GM18502 (cell line): ENCODE results near the gene EPC1.
"Not testable (repeated sequence)": the region's sequence is repeated elsewhere in the genome, so short reads cannot be mapped to it uniquely, and the experiment has no call there.

Experiments used
- ATAC-seq: cut with Tn5 transposase; IDR thresholded peaks from one replicate; pipeline ENCODE4 v1.9.1; 2021; ENCODE audit warnings: mild to moderate bottlenecking; ENCODE audit not compliant: unreplicated experiment, poor library complexity

The EPC1 gene

DNA sequence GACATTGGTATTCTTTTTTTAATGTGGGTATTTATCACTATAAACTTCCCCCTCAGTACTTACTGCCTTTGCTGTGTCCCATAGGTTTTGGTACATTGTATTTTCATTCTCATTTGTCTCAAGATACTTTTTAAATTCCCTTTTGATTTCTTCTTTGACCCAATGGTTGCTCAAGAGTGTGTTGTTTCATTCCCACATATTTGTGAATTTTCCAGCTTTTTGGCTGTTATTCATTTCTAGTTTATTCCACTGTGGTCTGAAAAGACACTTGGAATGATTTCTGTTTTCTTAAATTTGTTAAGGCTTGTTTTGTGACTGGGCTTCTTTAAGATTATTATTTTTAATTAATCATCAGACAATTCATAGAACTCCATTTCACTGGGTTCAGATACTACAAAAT is 105.0 kb downstream of the EPC1 start:
- ATAC-seq, result no peak

GRCh38 chr10:32240471-32240870 is 106.5 kb downstream of the EPC1 start:
- ATAC-seq, result no peak

GRCh38 chr10:32239769-32240168 is 107.2 kb downstream of the EPC1 start:
- no peak for ATAC-seq

DNA sequence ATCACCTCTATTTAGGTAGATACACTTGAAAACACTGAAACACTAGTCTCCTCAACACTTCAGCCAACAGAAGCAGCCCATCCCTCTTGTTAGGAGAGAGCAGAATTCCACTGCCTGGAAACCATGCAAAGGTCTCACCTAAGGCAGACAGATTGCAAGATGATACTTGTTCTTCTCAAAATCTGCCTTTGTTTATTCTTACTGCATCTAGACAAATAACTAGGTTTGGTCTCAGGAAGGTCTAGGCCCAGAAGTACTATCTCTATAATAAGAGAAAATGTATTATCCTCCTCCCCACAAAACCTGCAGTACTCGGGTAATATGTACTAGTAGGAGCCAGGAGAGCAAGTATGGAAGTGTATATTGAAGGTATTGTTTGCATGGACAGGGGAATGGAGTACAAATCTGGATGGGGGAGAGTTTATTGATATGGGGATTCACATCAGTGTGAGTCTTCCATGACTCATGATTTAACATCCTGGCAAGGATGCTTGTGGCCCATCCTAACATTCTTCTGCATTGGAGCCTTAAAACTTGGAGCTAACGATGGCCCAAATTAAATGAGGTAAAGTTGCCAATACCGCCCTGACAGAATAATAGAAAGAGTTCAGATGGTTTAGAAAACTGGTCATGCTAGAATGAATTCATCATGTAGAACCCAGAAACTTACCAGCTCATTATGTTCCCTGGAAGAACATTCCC is 109.2 kb downstream of the EPC1 start:
- no peak for ATAC-seq

- ATAC-seq, result no peak
These were observed 112.5 kb downstream of the EPC1 start for GRCh38 chr10:32234471-32234870.

- not testable (repeated sequence) for ATAC-seq
These were observed 113.6 kb downstream of the EPC1 start for GRCh38 chr10:32233375-32233774.

GRCh38 chr10:32232378-32232777 is 114.6 kb downstream of the EPC1 start:
- ATAC-seq, result no peak

DNA sequence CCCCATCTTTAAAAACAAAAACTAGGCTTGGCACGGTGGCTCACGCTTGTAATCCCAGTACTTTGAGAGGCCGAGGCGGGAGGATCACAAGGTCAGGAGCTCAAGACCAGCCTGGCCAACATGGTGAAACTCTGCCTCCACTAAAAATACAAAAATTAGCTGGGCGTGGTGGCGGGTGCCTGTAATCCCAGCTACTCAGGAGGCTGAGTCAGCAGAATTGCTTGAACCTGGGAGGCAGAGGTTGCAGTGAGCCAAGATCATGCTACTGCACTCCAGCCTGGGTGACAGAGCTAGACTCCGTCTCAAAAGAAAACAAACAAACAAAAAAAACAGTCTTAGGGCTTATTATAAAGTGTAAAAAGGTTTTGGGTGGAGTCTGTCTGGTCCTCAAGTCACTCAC is 117.2 kb downstream of the EPC1 start:
- ATAC-seq, result not testable (repeated sequence)

GRCh38 chr10:32229170-32229569 is 117.8 kb downstream of the EPC1 start:
- ATAC-seq, result no peak

DNA sequence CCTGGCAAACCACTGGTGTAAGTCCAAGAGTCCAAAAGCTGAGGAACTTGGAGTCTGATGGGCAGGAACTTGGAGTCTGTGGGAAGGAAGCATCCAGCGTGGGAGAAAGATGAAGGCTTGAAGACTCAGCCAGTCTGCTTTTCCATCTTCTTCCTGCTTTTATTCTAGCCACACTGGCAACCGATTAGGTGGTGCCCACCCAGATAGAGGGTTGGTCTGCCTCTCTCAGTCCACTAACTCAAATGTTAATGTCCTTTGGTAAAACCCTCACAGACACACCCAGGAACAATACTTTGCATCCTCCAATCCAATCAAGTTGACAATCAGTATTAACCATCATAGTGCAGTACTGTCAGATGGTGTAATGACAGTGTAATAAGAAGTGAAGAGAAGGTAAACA is 119.2 kb downstream of the EPC1 start:
- ATAC-seq, result no peak

GRCh38 chr10:32226624-32227023 is 120.3 kb downstream of the EPC1 start:
- ATAC-seq, result no peak

- ATAC-seq, result no peak
These were observed 121.0 kb downstream of the EPC1 start for GRCh38 chr10:32225976-32226375.

DNA sequence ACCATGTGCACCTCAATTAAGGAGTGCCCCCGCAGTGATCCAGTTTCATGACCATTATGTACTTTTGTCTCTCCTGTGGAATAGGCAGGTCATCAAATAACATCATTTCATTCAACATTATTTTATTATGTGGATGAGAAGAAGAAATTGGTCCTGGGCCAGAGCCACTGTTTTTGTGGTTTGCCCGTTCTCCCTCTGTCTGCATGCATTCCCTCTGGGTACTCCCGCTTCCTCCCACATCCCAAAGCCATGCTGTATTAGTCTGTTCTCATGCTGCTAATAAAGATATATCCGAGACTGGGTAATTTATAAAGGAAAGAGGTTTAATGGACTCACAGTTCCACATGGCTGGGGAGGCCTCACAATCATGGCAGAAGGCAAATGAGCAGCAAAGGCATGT is 124.6 kb downstream of the EPC1 start:
- ATAC-seq, result not testable (repeated sequence)

- not testable (repeated sequence) for ATAC-seq
These were observed 127.8 kb downstream of the EPC1 start for GRCh38 chr10:32219156-32219555.

DNA sequence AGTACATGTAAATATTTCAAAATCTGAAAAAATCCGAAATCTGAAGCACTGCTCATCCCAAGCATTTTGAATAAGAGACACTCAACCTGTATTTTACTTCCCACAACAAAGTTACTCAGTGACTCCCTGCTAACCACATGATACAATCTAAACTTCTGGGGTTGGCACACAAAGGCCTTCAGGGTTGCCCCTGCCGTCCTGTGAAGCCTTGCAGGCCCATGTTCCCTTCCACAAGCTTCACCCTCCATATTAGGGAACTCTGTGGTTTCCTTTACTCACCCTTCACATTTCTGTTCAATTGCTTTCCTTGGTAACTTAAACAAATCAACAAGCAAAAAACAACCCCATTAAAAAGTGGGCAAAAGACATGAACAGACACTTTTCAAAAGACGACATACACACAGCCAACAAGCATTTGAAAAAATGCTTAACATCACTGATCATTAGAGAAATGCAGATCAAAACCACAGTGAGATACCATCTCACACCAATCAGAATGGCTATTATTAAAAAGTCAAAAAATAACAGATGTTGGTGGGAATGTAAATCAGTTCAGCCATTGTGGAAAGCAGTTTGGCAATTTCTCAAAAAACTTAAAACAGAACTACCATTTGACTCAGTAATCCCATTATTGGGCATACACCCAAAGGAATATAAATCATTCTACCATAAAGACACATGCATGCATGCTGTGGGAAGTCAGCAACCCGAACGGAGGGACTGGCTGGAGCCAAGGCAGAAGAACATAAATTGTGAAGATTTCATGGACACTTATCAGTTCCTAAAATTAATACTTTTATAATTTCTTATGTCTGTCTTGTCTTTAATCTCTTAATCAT is 128.5 kb downstream of the EPC1 start:
- not testable (repeated sequence) for ATAC-seq
